Liver (tissue), 9 donors: ENCODE measurements around the gene OR4D10. TPM values are rescaled to one million over a fixed set of nuclear protein-coding genes. Genes with fewer than 3 reads are reported as not detected.

Source experiments
- DNase-seq: peaks from one replicate; pipeline ENCODE4 v3.0.0-alpha.2; 2017; ENCODE audit warnings: low spot score
- H3K27ac ChIP-seq, 2 donors: one replicate each; pipeline ENCODE4 v1.7.0; 2013; ENCODE audit warnings: inconsistent platforms in 2 of 2, low read length in 2 of 2, control low read depth in 1 of 2, low read depth in 1 of 2, mild to moderate bottlenecking in 1 of 2
- H3K27me3 ChIP-seq, 4 donors: one replicate each; pipeline versions ENCODE4 v1.6.1 to v1.7.0; 2013; ENCODE audit warnings: low read length in 3 of 4, inconsistent platforms in 1 of 4, mild to moderate bottlenecking in 1 of 4, moderate library complexity in 1 of 4; ENCODE audit not compliant: control insufficient read depth in 4 of 4, insufficient read depth in 4 of 4
- H3K36me3 ChIP-seq, 4 donors: one replicate each; pipeline versions ENCODE4 v1.6.1 to v1.7.0; 2013; ENCODE audit warnings: low read length in 3 of 4, mild to moderate bottlenecking in 3 of 4, low read depth in 1 of 4, moderate library complexity in 1 of 4; ENCODE audit not compliant: control insufficient read depth in 4 of 4, insufficient read depth in 3 of 4
- H3K4me1 ChIP-seq, 4 donors: one replicate each; pipeline versions ENCODE4 v1.6.1 to v1.7.0; 2013; ENCODE audit warnings: low read length in 3 of 4, mild to moderate bottlenecking in 3 of 4, moderate library complexity in 1 of 4; ENCODE audit not compliant: control insufficient read depth in 4 of 4, insufficient read depth in 4 of 4
- H3K4me3 ChIP-seq, 3 donors: one replicate each; pipeline versions ENCODE4 v1.6.1 to v1.7.0; 2013; ENCODE audit warnings: low read length in 3 of 3, control low read depth in 1 of 3, low read depth in 1 of 3, mild to moderate bottlenecking in 1 of 3
- H3K9ac ChIP-seq, 2 donors: one replicate each; pipeline ENCODE4 v1.7.0; 2013; ENCODE audit warnings: low read length in 2 of 2, mild to moderate bottlenecking in 2 of 2, moderate library complexity in 2 of 2, control low read depth in 1 of 2, low read depth in 1 of 2
- H3K9me3 ChIP-seq, 4 donors: one replicate each; pipeline versions ENCODE4 v1.6.1 to v1.7.0; 2013; ENCODE audit warnings: low read length in 3 of 4; ENCODE audit not compliant: control insufficient read depth in 4 of 4
- EGR1 ChIP-seq, 2 donors: IDR thresholded peaks; 2 replicates each; pipeline ENCODE4 v1.6.1; 2016 to 2018; ENCODE audit warnings: antibody characterized with exemption in 2 of 2, low read depth in 2 of 2
- FOXA1 ChIP-seq: IDR thresholded peaks from 2 replicates; pipeline ENCODE4 v1.6.1; 2016; ENCODE audit warnings: antibody characterized with exemption
- FOXA2 ChIP-seq: IDR thresholded peaks from 2 replicates; pipeline ENCODE4 v1.6.1; 2016; ENCODE audit warnings: antibody characterized with exemption
- GABPA ChIP-seq, 2 donors: IDR thresholded peaks in 1 of 2; conservative IDR thresholded peaks in 1 of 2; 2 replicates each; pipeline ENCODE4 v1.6.1; 2016; ENCODE audit warnings: antibody characterized with exemption in 2 of 2, mild to moderate bottlenecking in 1 of 2, moderate library complexity in 1 of 2
- HNF4A ChIP-seq, 2 donors: conservative IDR thresholded peaks; 2 replicates each; pipeline ENCODE4 v1.6.1; 2016; ENCODE audit warnings: antibody characterized with exemption in 2 of 2, mild to moderate bottlenecking in 2 of 2
- JUND ChIP-seq, 2 donors: IDR thresholded peaks; 2 replicates each; pipeline ENCODE4 v1.6.1; 2016; ENCODE audit warnings: antibody characterized with exemption in 2 of 2
- NR2F2 ChIP-seq: IDR thresholded peaks from 2 replicates; pipeline ENCODE4 v1.6.1; 2016; ENCODE audit warnings: antibody characterized with exemption
- RAD21 ChIP-seq, 2 donors: IDR thresholded peaks; 2 replicates each; pipeline ENCODE4 v1.6.1; 2016; ENCODE audit warnings: antibody characterized with exemption in 2 of 2, mild to moderate bottlenecking in 2 of 2
- RXRA ChIP-seq, 2 donors: IDR thresholded peaks; 2 replicates each; pipeline ENCODE4 v1.6.1; 2017 to 2018; ENCODE audit warnings: antibody characterized with exemption in 2 of 2, mild to moderate bottlenecking in 1 of 2
- SP1 ChIP-seq: IDR thresholded peaks from 2 replicates; pipeline ENCODE4 v1.6.1; 2018; ENCODE audit warnings: antibody characterized with exemption, mild to moderate bottlenecking
- TAF1 ChIP-seq: conservative IDR thresholded peaks from 2 replicates; pipeline ENCODE4 v1.6.1; 2016; ENCODE audit warnings: antibody characterized with exemption, mild to moderate bottlenecking
- YY1 ChIP-seq: IDR thresholded peaks from 2 replicates; pipeline ENCODE4 v1.6.1; 2016; ENCODE audit warnings: antibody characterized with exemption, mild to moderate bottlenecking
- WGBS: extraction: QIAGEN DNeasy Blood & Tissue Kit; methylation state at CpG from one replicate; pipeline ENCODE4 v1.1.7; 2013; 5-methylcytosine and 5-hydroxymethylcytosine counted together
- polyA plus RNA-seq, 2 donors: library from polyadenylated mRNA; stranded (reverse) in 1 of 2; unstranded in 1 of 2; fragments of 200-250 nt in 1 of 2; fragments of >200 nt in 1 of 2; fragmentation: Nextera tagmentation in 1 of 2; extraction: Ambion mirVana in 1 of 2; gene quantifications; one replicate each; pipeline versions ENCODE4 v1.2.1 to v1.2.3, GENCODE V29; 2013 to 2015
- total RNA-seq, 2 donors: library from RNA; depleted of rRNA; stranded (reverse); fragments of >200 nt; gene quantifications; one replicate each; pipeline ENCODE4 v1.2.3, GENCODE V29; 2014
- TF ChIP-seq, protein P1 (sequence below): IDR thresholded peaks from 2 replicates; pipeline ENCODE4 v1.6.1; 2016; ENCODE audit warnings: antibody characterized with exemption
- TF ChIP-seq, protein P2 (sequence below): IDR thresholded peaks from 2 replicates; pipeline ENCODE4 v1.6.1; 2016; ENCODE audit warnings: antibody characterized with exemption, mild to moderate bottlenecking
- TF ChIP-seq, protein P3 (sequence below): fragments of 150-350 bp; IDR thresholded peaks from 2 replicates; pipeline ENCODE4 v1.5.1; 2017; ENCODE audit warnings: improper control_type of control experiment, low read depth, low read length; ENCODE audit not compliant: missing input control
- TF ChIP-seq, protein P4 (sequence below): IDR thresholded peaks from 2 replicates; pipeline ENCODE4 v1.6.1; 2016; ENCODE audit warnings: antibody characterized with exemption
- TF ChIP-seq, protein P5 (sequence below): IDR thresholded peaks from 2 replicates; pipeline ENCODE4 v1.6.1; 2016; ENCODE audit warnings: antibody characterized with exemption
- donor health status: healthy.
- donor health status: healthy.
- donor health status: healthy.
- donor health status: healthy.
- donor health status: healthy.

The OR4D10 gene
- total and polyA plus RNA-seq, 4 donors: not detected

DNA sequence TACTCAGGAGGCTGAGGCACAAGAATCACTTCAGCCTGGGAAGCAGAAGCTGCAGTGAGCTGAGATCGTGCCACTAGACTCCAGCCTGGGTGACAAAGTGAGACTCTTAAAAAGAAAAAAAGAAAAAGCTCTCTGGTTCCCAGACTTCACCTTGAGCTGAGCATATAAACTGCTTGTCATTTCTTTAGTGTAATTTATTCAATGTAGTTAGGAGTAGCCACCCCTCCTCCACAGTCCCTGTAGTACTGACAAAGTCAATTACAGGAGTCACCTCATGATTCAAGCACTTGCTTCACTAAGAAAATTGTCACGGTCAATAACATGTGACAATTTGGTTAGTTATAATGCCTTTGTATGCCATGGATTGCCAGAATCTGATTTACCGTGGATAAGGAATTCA, 7.2 kb downstream of the OR4D10 start:
- H3K9ac ChIP-seq: no peak overlapping the region
- no peaks in the 10 kb centered on the region for H3K9me3 ChIP-seq
- no peak for DNase-seq
- no peaks in the 10 kb centered on the region for H3K36me3 ChIP-seq
- 88% methylated on average over 3 of the region's 3 CpGs for WGBS
- H3K4me3 ChIP-seq: no peak overlapping the region
- TF ChIP-seq GABPA (IDR thresholded peaks at IDR 0.05 in 1 of 2, conservative IDR thresholded peaks at IDR 0.05 in 1 of 2) (no peak), NR2F2 (no peak), SP1 (no peak), RAD21 (IDR thresholded peaks at IDR 0.05) (no peak), HNF4A (conservative IDR thresholded peaks at IDR 0.05) (no peak), FOXA1 (no peak), EGR1 (IDR thresholded peaks at IDR 0.05; ENCODE audit: low read depth in 2 of 2) (no peak)
- TF ChIP-seq, protein P1, sequence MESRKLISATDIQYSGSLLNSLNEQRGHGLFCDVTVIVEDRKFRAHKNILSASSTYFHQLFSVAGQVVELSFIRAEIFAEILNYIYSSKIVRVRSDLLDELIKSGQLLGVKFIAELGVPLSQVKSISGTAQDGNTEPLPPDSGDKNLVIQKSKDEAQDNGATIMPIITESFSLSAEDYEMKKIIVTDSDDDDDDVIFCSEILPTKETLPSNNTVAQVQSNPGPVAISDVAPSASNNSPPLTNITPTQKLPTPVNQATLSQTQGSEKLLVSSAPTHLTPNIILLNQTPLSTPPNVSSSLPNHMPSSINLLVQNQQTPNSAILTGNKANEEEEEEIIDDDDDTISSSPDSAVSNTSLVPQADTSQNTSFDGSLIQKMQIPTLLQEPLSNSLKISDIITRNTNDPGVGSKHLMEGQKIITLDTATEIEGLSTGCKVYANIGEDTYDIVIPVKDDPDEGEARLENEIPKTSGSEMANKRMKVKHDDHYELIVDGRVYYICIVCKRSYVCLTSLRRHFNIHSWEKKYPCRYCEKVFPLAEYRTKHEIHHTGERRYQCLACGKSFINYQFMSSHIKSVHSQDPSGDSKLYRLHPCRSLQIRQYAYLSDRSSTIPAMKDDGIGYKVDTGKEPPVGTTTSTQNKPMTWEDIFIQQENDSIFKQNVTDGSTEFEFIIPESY: no peak
- TF ChIP-seq, protein P2, sequence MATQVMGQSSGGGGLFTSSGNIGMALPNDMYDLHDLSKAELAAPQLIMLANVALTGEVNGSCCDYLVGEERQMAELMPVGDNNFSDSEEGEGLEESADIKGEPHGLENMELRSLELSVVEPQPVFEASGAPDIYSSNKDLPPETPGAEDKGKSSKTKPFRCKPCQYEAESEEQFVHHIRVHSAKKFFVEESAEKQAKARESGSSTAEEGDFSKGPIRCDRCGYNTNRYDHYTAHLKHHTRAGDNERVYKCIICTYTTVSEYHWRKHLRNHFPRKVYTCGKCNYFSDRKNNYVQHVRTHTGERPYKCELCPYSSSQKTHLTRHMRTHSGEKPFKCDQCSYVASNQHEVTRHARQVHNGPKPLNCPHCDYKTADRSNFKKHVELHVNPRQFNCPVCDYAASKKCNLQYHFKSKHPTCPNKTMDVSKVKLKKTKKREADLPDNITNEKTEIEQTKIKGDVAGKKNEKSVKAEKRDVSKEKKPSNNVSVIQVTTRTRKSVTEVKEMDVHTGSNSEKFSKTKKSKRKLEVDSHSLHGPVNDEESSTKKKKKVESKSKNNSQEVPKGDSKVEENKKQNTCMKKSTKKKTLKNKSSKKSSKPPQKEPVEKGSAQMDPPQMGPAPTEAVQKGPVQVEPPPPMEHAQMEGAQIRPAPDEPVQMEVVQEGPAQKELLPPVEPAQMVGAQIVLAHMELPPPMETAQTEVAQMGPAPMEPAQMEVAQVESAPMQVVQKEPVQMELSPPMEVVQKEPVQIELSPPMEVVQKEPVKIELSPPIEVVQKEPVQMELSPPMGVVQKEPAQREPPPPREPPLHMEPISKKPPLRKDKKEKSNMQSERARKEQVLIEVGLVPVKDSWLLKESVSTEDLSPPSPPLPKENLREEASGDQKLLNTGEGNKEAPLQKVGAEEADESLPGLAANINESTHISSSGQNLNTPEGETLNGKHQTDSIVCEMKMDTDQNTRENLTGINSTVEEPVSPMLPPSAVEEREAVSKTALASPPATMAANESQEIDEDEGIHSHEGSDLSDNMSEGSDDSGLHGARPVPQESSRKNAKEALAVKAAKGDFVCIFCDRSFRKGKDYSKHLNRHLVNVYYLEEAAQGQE: no peak
- TF ChIP-seq, protein P3, sequence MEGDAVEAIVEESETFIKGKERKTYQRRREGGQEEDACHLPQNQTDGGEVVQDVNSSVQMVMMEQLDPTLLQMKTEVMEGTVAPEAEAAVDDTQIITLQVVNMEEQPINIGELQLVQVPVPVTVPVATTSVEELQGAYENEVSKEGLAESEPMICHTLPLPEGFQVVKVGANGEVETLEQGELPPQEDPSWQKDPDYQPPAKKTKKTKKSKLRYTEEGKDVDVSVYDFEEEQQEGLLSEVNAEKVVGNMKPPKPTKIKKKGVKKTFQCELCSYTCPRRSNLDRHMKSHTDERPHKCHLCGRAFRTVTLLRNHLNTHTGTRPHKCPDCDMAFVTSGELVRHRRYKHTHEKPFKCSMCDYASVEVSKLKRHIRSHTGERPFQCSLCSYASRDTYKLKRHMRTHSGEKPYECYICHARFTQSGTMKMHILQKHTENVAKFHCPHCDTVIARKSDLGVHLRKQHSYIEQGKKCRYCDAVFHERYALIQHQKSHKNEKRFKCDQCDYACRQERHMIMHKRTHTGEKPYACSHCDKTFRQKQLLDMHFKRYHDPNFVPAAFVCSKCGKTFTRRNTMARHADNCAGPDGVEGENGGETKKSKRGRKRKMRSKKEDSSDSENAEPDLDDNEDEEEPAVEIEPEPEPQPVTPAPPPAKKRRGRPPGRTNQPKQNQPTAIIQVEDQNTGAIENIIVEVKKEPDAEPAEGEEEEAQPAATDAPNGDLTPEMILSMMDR: no peak
- TF ChIP-seq, protein P4, sequence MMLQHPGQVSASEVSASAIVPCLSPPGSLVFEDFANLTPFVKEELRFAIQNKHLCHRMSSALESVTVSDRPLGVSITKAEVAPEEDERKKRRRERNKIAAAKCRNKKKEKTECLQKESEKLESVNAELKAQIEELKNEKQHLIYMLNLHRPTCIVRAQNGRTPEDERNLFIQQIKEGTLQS: no peak
- H3K27ac ChIP-seq: no peak overlapping the region
- H3K4me1 ChIP-seq: no peaks in the 10 kb centered on the region
- no peaks in the 10 kb centered on the region for H3K27me3 ChIP-seq

DNA sequence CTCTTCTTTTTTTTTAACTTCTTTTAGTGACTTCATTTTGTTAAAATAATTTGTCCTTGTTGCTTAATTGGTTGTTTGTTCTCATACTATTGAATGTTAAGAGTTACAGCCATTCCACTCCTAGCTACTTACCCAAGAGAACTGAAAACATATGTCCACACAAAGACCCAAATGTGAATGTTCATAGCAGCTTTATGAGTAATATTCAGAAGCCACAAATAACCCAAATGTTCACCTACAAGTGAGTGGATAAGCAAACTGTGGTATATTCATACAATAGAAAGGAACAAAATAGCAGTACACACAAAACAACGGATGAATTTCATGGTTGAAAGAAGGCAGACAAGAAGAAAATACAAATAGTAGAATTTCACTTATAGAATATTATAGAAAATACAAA, 28.8 kb downstream of the OR4D10 start:
- no peak for DNase-seq
- Histone ChIP-seq H3K9me3 (no peaks in the 10 kb centered on the region), H3K4me3 (no peak overlapping the region), H3K27me3 (no peaks in the 10 kb centered on the region), H3K36me3 (no peaks in the 10 kb centered on the region), H3K4me1 (no peaks in the 10 kb centered on the region), H3K9ac (no peak overlapping the region), H3K27ac (no peak overlapping the region)
- 53% methylated on average over 1 of the region's 1 CpG for WGBS
- TF ChIP-seq HNF4A (conservative IDR thresholded peaks at IDR 0.05) (no peak), RAD21 (IDR thresholded peaks at IDR 0.05) (no peak), RXRA (IDR thresholded peaks at IDR 0.05) (no peak), JUND (IDR thresholded peaks at IDR 0.05) (no peak), TAF1 (no peak), EGR1 (IDR thresholded peaks at IDR 0.05; ENCODE audit: low read depth in 2 of 2) (no peak), SP1 (no peak), YY1 (no peak), FOXA2 (no peak), NR2F2 (no peak)
- TF ChIP-seq, protein P5, sequence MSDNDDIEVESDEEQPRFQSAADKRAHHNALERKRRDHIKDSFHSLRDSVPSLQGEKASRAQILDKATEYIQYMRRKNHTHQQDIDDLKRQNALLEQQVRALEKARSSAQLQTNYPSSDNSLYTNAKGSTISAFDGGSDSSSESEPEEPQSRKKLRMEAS: no peak
- TF ChIP-seq, protein P1: no peak
- TF ChIP-seq, protein P2: no peak
- TF ChIP-seq, protein P4: no peak
